Fibroblast of the aortic adventitia (primary cell): ENCODE measurements around the gene ZAR1L. TPM values are rescaled to one million over a fixed set of nuclear protein-coding genes. Genes with fewer than 3 reads are reported as not detected.
A peak's percentile ranks its signal among the peaks of the same experiment; 100 is the strongest.

Experiments
- DNase-seq: peaks from one replicate; pipeline ENCODE4 v3.0.0-alpha.2; 2010; ENCODE audit warnings: low read depth
- H3K4me3 ChIP-seq: 2 replicates; pipeline ENCODE4 v1.5.1; 2011; ENCODE audit warnings: low read depth, mild to moderate bottlenecking, control low read depth, low read length, moderate library complexity
- total RNA-seq: library from RNA; depleted of rRNA; stranded (reverse); fragments of >200 nt; gene quantifications from 2 replicates; pipeline ENCODE4 v1.2.3, GENCODE V29; 2012; ENCODE audit warnings: low replicate concordance
- TF ChIP-seq, protein P1 (sequence below): IDR thresholded peaks from 2 replicates; pipeline ENCODE4 v1.5.1; 2011; ENCODE audit warnings: mild to moderate bottlenecking, low read length, control low read depth, inconsistent platforms; ENCODE audit not compliant: insufficient read depth

The ZAR1L gene
- total RNA-seq, 1 donor: not detected

GRCh38 chr13:32314271-32315237, 609 bp downstream of the ZAR1L start:
- peak; percentile 58 for DNase-seq
- H3K4me3 ChIP-seq: peak overlapping the region; percentile 90
- TF ChIP-seq, protein P1, sequence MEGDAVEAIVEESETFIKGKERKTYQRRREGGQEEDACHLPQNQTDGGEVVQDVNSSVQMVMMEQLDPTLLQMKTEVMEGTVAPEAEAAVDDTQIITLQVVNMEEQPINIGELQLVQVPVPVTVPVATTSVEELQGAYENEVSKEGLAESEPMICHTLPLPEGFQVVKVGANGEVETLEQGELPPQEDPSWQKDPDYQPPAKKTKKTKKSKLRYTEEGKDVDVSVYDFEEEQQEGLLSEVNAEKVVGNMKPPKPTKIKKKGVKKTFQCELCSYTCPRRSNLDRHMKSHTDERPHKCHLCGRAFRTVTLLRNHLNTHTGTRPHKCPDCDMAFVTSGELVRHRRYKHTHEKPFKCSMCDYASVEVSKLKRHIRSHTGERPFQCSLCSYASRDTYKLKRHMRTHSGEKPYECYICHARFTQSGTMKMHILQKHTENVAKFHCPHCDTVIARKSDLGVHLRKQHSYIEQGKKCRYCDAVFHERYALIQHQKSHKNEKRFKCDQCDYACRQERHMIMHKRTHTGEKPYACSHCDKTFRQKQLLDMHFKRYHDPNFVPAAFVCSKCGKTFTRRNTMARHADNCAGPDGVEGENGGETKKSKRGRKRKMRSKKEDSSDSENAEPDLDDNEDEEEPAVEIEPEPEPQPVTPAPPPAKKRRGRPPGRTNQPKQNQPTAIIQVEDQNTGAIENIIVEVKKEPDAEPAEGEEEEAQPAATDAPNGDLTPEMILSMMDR: no peak

- H3K4me3 ChIP-seq: no peak overlapping the region
- TF ChIP-seq, protein P1: no peak
- no peak for DNase-seq
Observed at GRCh38 chr13:32311188-32311897, 3.8 kb downstream of the ZAR1L start.

GRCh38 chr13:32310134-32310706, 4.9 kb downstream of the ZAR1L start:
- TF ChIP-seq, protein P1: peak; percentile 65
- peak; percentile 85 for DNase-seq
- no peak overlapping the region for H3K4me3 ChIP-seq

GRCh38 chr13:32309312-32310133, 5.6 kb downstream of the ZAR1L start:
- no peak overlapping the region for H3K4me3 ChIP-seq
- DNase-seq: no peak
- TF ChIP-seq, protein P1: no peak

GRCh38 chr13:32305646-32306045, 9.5 kb downstream of the ZAR1L start:
- DNase-seq: no peak
- H3K4me3 ChIP-seq: no peak overlapping the region
- TF ChIP-seq, protein P1: no peak

- no peak overlapping the region for H3K4me3 ChIP-seq
- TF ChIP-seq, protein P1: no peak
- no peak for DNase-seq
Observed at GRCh38 chr13:32302461-32302860, 12.7 kb downstream of the ZAR1L start.
